ENCODE measurements around the gene REM1.
"Not testable (repeated sequence)": the region's sequence is repeated elsewhere in the genome, so short reads cannot be mapped to it uniquely, and the experiment has no call there.

Gene REM1

DNA sequence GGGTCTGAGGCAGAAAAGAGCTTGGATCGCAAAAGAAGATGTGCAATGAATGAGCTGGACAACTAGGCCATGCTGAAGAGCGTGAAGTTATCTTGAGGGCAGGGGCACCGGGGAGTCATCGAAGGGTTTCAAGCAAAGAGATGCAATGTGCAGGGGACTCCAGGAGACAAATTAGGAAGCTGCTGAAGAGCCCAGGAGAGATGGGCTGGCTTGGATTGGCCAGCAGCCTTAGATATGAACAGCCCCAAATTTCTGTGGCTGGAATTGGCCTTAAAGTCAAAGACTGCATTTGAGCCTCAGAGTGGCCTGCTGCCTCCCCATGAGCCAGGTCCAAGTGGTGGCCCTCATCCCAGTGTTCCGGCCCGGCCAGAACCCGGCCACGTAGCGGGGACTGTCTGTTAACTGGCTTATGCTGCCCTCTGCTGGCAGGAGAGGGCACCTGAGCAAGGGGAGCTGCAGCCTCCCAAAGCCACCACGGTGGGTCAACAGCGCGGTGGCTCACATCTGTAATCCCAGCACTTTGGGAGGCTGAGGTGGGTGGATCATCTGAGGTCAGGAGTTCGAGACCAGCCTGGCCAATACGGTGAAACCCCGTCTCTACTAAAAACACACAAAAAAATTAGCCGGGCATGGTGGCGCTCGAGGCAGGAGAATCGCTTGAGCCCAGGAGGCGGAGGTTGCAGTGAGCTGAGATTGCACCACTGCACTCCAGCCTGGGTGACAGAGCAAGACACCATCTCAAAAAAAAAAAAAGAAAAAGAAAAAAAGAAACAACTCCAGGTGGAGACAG lies 28.0 kb downstream of the REM1 start:
- peak overlapping the region in 1 of 5 donors; percentile 17 for H3K9ac ChIP-seq (ENCODE audit: low read length in 5 of 5)
- not testable (repeated sequence) for H3K4me1 ChIP-seq (ENCODE audit: control insufficient read depth in 5 of 5, insufficient read depth in 5 of 5, low read length in 5 of 5); H3K27ac ChIP-seq (ENCODE audit: low read depth, low read length); H3K36me3 ChIP-seq (ENCODE audit: control insufficient read depth in 5 of 5, insufficient read depth in 5 of 5, low read length in 5 of 5); H3K4me3 ChIP-seq (ENCODE audit: low read depth in 1 of 5, low read length in 5 of 5); H3K9me3 ChIP-seq (ENCODE audit: control insufficient read depth in 5 of 5, low read length in 5 of 5); H3K27me3 ChIP-seq (ENCODE audit: control insufficient read depth in 5 of 5, insufficient read depth in 4 of 5, low read length in 5 of 5)

DNA sequence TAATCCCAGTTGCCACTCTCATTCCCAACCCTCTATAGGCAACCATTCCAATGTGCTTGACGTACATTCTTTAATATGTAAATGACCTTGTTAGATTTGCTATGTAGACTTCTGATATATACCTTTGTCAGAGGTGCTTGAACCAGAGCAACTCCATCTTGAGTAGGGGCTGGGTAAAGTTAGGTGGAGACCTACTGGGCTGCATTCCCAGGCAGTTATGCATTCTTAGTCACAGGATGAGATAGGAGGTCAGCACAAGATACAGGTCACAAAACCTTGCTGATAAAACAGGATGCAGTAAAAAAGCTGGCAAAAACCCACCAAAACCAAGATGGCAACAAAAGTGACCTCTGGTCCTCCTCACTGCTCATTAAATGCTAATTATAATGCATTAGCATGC lies 30.8 kb downstream of the REM1 start:
- Histone ChIP-seq H3K9me3 (ENCODE audit: control insufficient read depth in 5 of 5, low read length in 5 of 5) (peaks cover 3 to 9% (median 7%) of the 10 kb centered on the region in 5 donors), H3K9ac (ENCODE audit: low read length in 5 of 5) (no peak overlapping the region), H3K36me3 (ENCODE audit: control insufficient read depth in 5 of 5, insufficient read depth in 5 of 5, low read length in 5 of 5) (no peaks in the 10 kb centered on the region), H3K4me1 (ENCODE audit: control insufficient read depth in 5 of 5, insufficient read depth in 5 of 5, low read length in 5 of 5) (peaks cover 0 to 3% (median 0%) of the 10 kb centered on the region in 5 donors), H3K27ac (ENCODE audit: low read depth, low read length) (no peak overlapping the region), H3K27me3 (ENCODE audit: control insufficient read depth in 5 of 5, insufficient read depth in 4 of 5, low read length in 5 of 5) (peaks cover 0 to 6% (median 0%) of the 10 kb centered on the region in 5 donors), H3K4me3 (ENCODE audit: low read depth in 1 of 5, low read length in 5 of 5) (no peak overlapping the region)

DNA sequence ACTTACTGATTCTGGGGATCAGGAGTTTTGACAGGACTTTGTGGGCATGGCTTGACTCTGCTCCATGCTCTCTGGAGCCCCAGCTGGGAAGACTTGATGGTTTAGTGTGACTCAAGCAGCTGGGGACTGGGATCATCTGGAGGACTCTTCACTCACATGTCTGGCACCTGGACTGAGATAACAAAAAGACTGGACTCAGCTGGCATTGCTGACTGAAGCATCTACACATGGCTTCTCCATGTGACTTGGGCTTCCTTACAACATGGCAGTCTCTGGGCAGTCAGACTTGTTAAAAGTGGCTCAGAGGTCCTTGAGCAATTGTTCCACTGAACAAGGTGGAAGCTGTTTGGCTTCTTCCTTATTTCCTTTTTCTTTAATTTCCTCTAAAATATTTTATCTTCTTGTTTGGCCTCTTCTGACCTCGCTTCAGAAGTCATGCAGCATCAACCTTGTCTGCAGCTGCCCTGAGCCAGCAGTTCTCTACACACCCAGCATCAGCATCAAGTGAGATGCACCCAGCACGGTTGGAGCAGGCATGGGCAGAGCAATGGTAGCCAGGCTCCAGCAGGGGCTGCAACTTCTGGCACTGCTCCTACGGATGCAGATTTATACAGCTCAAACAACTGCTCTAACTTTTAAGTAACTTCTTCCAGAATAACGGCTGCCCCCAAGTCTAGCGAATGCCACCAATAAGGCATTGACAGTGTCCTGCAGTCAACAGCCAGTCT lies 33.6 kb downstream of the REM1 start:
- Histone ChIP-seq H3K36me3 (ENCODE audit: control insufficient read depth in 5 of 5, insufficient read depth in 5 of 5, low read length in 5 of 5) (no peaks in the 10 kb centered on the region), H3K9ac (ENCODE audit: low read length in 5 of 5) (no peak overlapping the region), H3K4me1 (ENCODE audit: control insufficient read depth in 5 of 5, insufficient read depth in 5 of 5, low read length in 5 of 5) (peaks cover 0 to under 1% (median under 1%) of the 10 kb centered on the region in 5 donors), H3K27me3 (ENCODE audit: control insufficient read depth in 5 of 5, insufficient read depth in 4 of 5, low read length in 5 of 5) (peaks cover 0 to 6% (median 0%) of the 10 kb centered on the region in 5 donors), H3K27ac (ENCODE audit: low read depth, low read length) (no peak overlapping the region), H3K9me3 (ENCODE audit: control insufficient read depth in 5 of 5, low read length in 5 of 5) (peaks cover 3 to 9% (median 7%) of the 10 kb centered on the region in 5 donors), H3K4me3 (ENCODE audit: low read depth in 1 of 5, low read length in 5 of 5) (no peak overlapping the region)

DNA sequence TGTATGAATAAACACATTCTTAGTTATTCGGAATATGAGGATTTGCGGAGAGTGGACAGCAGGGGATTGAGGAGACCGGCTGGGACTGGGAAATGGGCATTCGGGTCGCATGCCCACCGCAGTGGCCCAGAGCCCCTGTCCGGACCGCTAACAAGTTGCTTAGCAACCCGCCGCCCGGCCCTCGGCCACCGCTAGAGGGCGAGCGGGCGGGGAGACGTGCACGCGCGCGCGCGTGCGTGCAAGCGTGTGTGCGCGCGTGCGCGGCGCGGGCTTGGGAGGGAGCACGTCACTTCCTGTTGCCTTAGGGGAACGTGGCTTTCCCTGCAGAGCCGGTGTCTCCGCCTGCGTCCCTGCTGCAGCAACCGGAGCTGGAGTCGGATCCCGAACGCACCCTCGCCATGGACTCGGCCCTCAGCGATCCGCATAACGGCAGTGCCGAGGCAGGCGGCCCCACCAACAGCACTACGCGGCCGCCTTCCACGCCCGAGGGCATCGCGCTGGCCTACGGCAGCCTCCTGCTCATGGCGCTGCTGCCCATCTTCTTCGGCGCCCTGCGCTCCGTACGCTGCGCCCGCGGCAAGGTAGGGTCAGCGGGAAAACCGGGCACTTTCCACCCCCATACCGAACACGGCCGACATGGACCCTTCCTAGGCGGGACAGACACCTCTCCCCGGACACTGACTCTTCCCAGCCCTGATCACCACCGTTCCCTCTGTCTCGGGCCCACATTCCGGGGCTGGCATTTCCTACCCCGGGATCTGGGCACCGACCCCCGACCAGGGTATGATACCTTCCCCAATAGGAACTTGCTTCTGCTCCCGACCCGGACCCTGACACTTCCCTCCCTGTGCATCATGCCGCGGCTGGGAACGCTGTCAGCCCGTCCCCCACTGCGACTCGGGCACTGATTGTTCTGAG lies 39.3 kb downstream of the REM1 start, which contains the start of gene HM13:
Gene HM13, plus strand, starts transcription at position 289 of the 918 bp plus-strand sequence. Its CDS starts 110 bp downstream, at position 399.
- H3K9me3 ChIP-seq (ENCODE audit: control insufficient read depth in 5 of 5, low read length in 5 of 5) = no peaks in the 10 kb centered on the region
- peak within 1 kb of the TSS; percentile 92 to 97 (median 95) for H3K9ac ChIP-seq (ENCODE audit: low read length in 5 of 5)
- peak within 1 kb of the TSS; percentile 76 for H3K27ac ChIP-seq (ENCODE audit: low read depth, low read length)
- H3K36me3 ChIP-seq (ENCODE audit: control insufficient read depth in 5 of 5, insufficient read depth in 5 of 5, low read length in 5 of 5) = peaks cover 0 to 2% (median 0%) of the 10 kb centered on the region in 5 donors
- peaks cover 16 to 38% (median 35%) of the 10 kb centered on the region in 5 donors for H3K4me1 ChIP-seq (ENCODE audit: control insufficient read depth in 5 of 5, insufficient read depth in 5 of 5, low read length in 5 of 5)
- H3K4me3 ChIP-seq (ENCODE audit: low read depth in 1 of 5, low read length in 5 of 5) = peak within 1 kb of the TSS; percentile 83 to 100 (median 99)
- no peaks in the 10 kb centered on the region for H3K27me3 ChIP-seq (ENCODE audit: control insufficient read depth in 5 of 5, insufficient read depth in 4 of 5, low read length in 5 of 5)

DNA sequence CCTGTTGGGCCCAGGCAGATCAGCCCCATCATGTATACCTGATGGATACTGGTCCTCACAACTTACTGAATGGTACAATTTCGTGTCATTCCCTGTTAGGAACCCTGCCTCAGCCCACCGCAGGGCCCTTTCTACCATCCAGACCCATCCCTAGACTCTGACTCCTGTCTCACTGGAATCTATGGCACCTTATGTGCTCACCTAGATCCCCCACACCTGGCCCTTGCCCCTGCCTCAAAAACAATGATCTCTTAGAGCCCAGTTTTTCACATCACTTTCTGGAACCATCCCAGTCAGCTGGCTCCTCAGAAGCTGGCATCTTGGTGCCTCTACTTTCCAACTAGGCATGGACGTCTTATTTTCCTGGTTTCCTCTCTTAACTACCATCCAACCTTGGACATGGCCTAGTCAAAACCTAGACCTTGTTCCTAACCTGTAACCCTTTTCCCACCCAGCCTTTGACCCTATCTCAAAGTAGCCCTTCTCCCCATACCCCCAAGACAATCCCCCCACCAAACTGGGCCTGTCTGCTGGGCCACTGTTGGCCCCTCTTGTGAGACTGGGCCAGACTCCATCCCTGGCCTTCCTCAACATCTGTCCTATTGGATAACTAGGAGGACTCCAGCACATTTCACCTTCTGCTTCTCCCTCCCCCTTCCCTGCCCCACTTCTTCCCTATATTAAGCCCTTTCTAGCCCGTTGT lies 40.1 kb downstream of the REM1 start:
- Histone ChIP-seq H3K9ac (ENCODE audit: low read length in 5 of 5) (peak overlapping the region; percentile 92 to 97 (median 95)), H3K27ac (ENCODE audit: low read depth, low read length) (peak overlapping the region; percentile 76)

DNA sequence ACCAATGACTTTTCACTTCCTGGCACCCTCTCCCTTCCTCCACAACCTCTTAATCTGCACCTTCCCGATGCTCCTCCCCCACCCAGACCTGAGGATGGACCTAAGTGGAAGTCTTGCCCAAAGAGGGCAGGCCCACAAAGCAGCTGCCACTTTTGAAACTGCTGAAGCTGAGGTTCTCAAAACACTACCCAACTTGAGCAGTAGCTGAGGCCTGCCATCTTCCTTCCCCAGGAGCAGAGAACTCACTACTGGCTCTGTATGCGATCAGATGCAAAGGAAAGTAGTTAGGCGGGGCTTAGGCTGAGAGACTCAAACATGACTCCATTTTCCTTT lies 40.7 kb downstream of the REM1 start:
- Histone ChIP-seq H3K27me3 (ENCODE audit: control insufficient read depth in 5 of 5, insufficient read depth in 4 of 5, low read length in 5 of 5) (no peaks in the 10 kb centered on the region), H3K9me3 (ENCODE audit: control insufficient read depth in 5 of 5, low read length in 5 of 5) (no peaks in the 10 kb centered on the region), H3K9ac (ENCODE audit: low read length in 5 of 5) (peak overlapping the region in 4 of 5 donors; percentile 92 to 97 (median 96)), H3K36me3 (ENCODE audit: control insufficient read depth in 5 of 5, insufficient read depth in 5 of 5, low read length in 5 of 5) (peaks cover 0 to 3% (median 0%) of the 10 kb centered on the region in 5 donors), H3K27ac (ENCODE audit: low read depth, low read length) (peak overlapping the region; percentile 76), H3K4me1 (ENCODE audit: control insufficient read depth in 5 of 5, insufficient read depth in 5 of 5, low read length in 5 of 5) (peaks cover 16 to 41% (median 37%) of the 10 kb centered on the region in 5 donors), H3K4me3 (ENCODE audit: low read depth in 1 of 5, low read length in 5 of 5) (peak overlapping the region; percentile 83 to 100 (median 99))

More for the DNA sequence above, 40.1 kb downstream of the REM1 start:
- Histone ChIP-seq H3K4me3 (ENCODE audit: low read depth in 1 of 5, low read length in 5 of 5) (peak overlapping the region; percentile 83 to 100 (median 99)), H3K9me3 (ENCODE audit: control insufficient read depth in 5 of 5, low read length in 5 of 5) (no peaks in the 10 kb centered on the region), H3K4me1 (ENCODE audit: control insufficient read depth in 5 of 5, insufficient read depth in 5 of 5, low read length in 5 of 5) (peaks cover 16 to 38% (median 35%) of the 10 kb centered on the region in 5 donors), H3K27me3 (ENCODE audit: control insufficient read depth in 5 of 5, insufficient read depth in 4 of 5, low read length in 5 of 5) (no peaks in the 10 kb centered on the region), H3K36me3 (ENCODE audit: control insufficient read depth in 5 of 5, insufficient read depth in 5 of 5, low read length in 5 of 5) (peaks cover 0 to 3% (median 0%) of the 10 kb centered on the region in 5 donors)

DNA sequence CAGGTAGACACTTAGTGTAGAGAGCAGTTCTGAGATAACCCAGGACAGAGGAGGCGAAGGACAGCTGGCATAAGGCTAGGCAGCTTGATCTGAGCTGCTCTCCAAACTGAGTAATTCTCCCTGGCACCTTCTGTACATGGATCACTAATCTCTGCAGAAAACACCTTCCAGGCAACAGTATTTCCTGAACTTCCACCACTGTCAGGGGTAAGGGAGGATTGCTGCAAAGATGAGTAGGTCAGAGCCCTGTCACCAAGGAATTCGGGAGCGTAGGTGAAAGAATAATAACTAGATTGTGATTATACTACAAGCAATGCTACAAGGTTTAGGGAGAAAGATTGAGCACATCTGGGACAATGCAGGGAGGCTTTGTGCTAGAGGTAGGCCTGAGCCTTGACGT lies 41.1 kb downstream of the REM1 start:
- Histone ChIP-seq H3K4me1 (ENCODE audit: control insufficient read depth in 5 of 5, insufficient read depth in 5 of 5, low read length in 5 of 5) (peaks cover 16 to 42% (median 37%) of the 10 kb centered on the region in 5 donors), H3K36me3 (ENCODE audit: control insufficient read depth in 5 of 5, insufficient read depth in 5 of 5, low read length in 5 of 5) (peaks cover 0 to 3% (median 0%) of the 10 kb centered on the region in 5 donors), H3K9ac (ENCODE audit: low read length in 5 of 5) (peak overlapping the region in 3 of 5 donors; percentile 0 to 97 (median 92)), H3K27me3 (ENCODE audit: control insufficient read depth in 5 of 5, insufficient read depth in 4 of 5, low read length in 5 of 5) (no peaks in the 10 kb centered on the region), H3K27ac (ENCODE audit: low read depth, low read length) (peak overlapping the region; percentile 76), H3K4me3 (ENCODE audit: low read depth in 1 of 5, low read length in 5 of 5) (peak overlapping the region; percentile 83 to 100 (median 99)), H3K9me3 (ENCODE audit: control insufficient read depth in 5 of 5, low read length in 5 of 5) (no peaks in the 10 kb centered on the region)

DNA sequence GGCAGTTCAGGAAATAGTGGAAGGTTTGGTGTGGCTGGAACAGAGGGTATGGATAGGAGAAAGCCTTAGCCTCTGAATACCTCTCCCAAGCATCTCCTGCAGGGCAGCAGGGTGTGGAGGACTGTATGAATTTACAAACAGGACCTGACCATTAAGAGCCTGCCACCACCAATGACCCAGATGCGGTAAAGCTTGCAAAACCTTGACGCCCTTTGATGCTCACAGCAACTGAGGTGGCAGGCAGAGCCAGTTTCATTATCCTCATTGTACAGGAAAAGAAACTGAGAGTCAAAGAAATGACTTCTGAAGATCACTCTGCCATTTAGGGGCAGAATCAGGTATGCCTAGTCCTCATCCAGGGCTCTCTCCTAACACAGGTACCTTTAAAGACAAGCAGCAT lies 41.6 kb downstream of the REM1 start:
- H3K27me3 ChIP-seq (ENCODE audit: control insufficient read depth in 5 of 5, insufficient read depth in 4 of 5, low read length in 5 of 5) = no peaks in the 10 kb centered on the region
- H3K4me3 ChIP-seq (ENCODE audit: low read depth in 1 of 5, low read length in 5 of 5) = peak overlapping the region in 4 of 5 donors; percentile 4 to 100 (median 59)
- H3K9ac ChIP-seq (ENCODE audit: low read length in 5 of 5) = peak overlapping the region in 4 of 5 donors; percentile 0 to 97 (median 51)
- no peaks in the 10 kb centered on the region for H3K9me3 ChIP-seq (ENCODE audit: control insufficient read depth in 5 of 5, low read length in 5 of 5)
- H3K36me3 ChIP-seq (ENCODE audit: control insufficient read depth in 5 of 5, insufficient read depth in 5 of 5, low read length in 5 of 5) = peaks cover 0 to 3% (median 0%) of the 10 kb centered on the region in 5 donors
- no peak overlapping the region for H3K27ac ChIP-seq (ENCODE audit: low read depth, low read length)
- peaks cover 16 to 42% (median 38%) of the 10 kb centered on the region in 5 donors for H3K4me1 ChIP-seq (ENCODE audit: control insufficient read depth in 5 of 5, insufficient read depth in 5 of 5, low read length in 5 of 5)

DNA sequence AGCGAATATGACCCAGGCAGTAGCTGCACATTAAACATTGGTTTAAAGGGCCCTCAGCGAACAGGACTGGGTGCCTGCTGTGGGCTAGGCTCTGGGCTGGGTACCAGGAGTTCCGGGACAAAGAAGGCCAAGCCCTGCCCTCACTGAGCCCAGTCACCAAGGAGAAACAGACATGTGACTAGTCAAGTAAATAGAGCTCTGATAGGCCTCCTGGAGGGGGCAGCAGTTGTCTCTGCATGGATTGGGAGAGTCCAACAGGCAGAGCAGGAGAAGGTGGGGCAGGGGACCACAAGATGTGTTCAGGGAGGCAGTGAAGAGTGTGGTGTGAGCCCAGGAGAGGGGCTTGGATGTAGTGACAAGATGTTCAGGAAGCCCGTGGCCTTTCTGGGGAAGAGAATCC lies 42.3 kb downstream of the REM1 start:
- Histone ChIP-seq H3K4me1 (ENCODE audit: control insufficient read depth in 5 of 5, insufficient read depth in 5 of 5, low read length in 5 of 5) (peaks cover 16 to 49% (median 42%) of the 10 kb centered on the region in 5 donors), H3K4me3 (ENCODE audit: low read depth in 1 of 5, low read length in 5 of 5) (peak overlapping the region in 3 of 5 donors; percentile 2 to 25 (median 8)), H3K36me3 (ENCODE audit: control insufficient read depth in 5 of 5, insufficient read depth in 5 of 5, low read length in 5 of 5) (peaks cover 0 to 3% (median 3%) of the 10 kb centered on the region in 5 donors), H3K9ac (ENCODE audit: low read length in 5 of 5) (peak overlapping the region in 2 of 5 donors; percentile 5 to 32), H3K27me3 (ENCODE audit: control insufficient read depth in 5 of 5, insufficient read depth in 4 of 5, low read length in 5 of 5) (no peaks in the 10 kb centered on the region), H3K9me3 (ENCODE audit: control insufficient read depth in 5 of 5, low read length in 5 of 5) (no peaks in the 10 kb centered on the region), H3K27ac (ENCODE audit: low read depth, low read length) (no peak overlapping the region)
